GM19468 (cell line): ENCODE data around the gene TEDC2.

ENCODE experiments used
- ATAC-seq: cut with Tn5 transposase; IDR thresholded peaks from one replicate; pipeline ENCODE4 v1.9.1; 2021; ENCODE audit warnings: mild to moderate bottlenecking, moderate library complexity, moderate number of reproducible peaks; ENCODE audit not compliant: unreplicated experiment; ENCODE audit errors: extremely low read depth

TEDC2 gene

DNA sequence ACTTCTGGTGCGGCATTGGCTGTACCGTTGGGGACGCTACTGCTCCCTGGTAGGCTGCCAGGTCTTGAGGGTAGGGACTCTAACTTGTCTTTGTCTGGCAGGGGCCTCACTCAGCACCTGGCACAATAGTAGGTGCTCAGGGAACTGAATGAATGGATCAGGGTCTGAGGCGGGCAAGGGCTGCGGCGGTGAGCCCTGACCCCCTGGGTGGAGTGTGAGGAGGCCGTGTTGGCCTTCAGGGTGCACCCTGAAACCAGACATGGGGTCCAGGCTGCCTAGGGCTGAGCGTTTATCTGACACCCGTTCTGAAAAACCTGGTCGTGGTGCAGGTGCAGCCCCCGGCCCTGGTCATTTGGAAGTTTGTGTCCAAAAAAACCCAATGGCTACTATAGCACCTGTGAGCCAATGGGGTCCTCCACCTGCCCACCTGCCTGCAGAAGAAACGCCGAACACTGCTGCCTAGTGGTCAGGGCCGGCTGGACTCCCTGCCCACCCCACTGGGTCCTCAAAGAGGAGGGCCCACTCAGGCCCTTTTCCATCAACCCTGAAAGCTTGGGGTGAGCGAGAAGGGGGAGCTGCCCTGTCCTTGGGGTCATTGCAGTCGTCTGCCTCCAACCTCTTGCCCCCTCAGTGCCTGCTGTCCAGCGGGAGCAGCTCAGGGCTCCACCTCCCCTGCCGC lies 49.0 kb downstream of the TEDC2 start:
- no peak for ATAC-seq

DNA sequence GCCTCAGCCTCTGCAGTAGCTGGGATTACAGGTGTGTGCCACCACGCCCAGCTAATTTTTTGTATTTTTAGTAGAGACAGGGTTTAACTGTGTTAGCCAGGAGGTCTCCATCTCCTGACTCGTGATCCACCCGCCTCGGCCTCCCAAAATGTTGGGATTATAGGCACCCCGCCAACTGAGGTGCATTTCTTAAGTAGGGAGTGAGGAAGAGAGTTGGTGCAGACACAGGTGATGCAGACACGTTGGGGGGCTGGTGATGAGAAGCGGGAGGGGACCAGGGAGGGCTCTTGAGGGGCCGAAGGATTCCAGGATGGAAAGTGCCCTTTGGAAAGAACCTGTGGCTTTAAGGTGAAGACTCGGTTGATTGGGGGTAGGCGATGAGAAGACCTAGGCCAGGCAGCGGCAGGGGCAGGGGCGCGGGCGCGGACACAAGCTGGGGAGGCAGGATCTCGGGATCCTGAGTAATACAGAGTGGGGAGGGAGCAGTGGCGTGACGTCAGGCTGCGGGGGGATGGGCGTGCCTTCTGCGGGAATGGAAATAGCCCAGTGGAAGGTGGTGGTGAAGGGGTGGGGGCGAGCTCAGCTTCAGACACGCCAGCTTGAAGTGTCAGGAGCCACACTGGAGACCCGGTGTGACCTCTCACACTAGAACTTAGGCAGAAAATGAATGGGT lies 51.4 kb downstream of the TEDC2 start:
- no peak for ATAC-seq

DNA sequence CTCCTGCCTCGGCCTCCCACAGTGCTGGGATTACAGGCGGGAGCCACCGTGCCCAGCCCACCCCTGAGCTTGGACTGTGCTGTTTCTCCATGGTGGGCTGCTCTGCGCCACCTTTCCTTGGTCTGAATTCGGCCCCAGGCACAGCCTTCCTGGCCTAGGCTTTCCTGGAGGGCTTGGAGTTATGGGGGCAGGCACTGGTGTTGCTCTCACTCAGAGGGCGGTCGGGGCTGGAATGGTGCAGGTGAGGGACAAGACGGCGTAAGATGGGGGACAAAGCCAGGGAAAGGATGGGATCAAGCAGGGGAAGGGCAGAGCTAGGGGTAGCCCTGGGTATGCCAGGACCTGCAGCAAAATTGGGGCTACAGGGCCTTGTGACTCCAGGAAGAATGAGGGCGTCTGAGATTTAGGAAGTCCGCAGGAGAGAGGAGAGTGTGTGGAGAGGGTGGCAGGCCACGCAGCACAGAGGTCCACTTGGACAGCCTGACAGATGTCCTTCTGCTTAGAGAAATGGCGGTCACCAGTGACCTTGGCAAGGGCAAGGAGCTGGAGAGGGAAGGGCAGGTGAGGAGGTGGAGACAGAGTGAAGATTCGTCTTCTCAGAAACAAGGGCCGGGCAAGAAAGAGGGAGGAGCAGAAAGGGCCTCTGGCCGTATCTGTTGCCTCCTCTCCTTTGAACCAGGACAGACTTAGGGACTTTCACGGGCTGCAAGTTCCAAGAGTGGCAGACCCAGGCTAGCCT lies 52.3 kb downstream of the TEDC2 start:
- no peak for ATAC-seq

DNA sequence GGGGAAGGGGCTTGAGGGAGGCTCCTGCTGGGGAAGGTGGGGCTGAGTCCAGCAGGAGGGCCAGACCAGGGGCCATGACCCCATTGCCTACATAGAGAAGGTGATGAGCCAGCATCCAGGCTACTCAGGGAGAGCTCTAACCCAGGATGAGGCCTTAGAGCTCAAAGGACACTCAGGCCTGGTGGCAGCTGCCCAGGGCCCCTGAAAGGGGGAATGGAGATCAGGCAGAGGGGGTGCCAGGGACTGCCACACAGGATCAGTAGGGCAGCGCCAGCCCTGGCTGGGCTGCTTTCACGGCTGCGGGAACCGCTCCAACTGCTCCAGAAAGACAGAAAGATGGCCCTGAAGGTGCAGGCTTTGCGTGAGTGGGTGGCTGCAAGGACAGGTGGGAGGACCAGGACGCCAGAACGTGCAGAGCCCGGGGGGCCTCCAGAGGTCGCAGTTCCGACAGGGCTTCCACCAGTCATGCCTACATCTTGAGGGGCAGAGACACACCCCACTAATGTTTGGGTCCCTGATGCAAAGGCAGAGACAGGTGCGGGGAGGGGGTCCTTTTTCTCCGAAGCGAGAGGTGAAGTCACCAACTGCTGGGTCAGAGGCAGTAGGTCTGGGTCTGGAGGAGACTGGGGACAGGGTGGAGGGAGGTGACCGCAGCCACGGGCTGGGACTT lies 53.0 kb downstream of the TEDC2 start:
- no peak for ATAC-seq

DNA sequence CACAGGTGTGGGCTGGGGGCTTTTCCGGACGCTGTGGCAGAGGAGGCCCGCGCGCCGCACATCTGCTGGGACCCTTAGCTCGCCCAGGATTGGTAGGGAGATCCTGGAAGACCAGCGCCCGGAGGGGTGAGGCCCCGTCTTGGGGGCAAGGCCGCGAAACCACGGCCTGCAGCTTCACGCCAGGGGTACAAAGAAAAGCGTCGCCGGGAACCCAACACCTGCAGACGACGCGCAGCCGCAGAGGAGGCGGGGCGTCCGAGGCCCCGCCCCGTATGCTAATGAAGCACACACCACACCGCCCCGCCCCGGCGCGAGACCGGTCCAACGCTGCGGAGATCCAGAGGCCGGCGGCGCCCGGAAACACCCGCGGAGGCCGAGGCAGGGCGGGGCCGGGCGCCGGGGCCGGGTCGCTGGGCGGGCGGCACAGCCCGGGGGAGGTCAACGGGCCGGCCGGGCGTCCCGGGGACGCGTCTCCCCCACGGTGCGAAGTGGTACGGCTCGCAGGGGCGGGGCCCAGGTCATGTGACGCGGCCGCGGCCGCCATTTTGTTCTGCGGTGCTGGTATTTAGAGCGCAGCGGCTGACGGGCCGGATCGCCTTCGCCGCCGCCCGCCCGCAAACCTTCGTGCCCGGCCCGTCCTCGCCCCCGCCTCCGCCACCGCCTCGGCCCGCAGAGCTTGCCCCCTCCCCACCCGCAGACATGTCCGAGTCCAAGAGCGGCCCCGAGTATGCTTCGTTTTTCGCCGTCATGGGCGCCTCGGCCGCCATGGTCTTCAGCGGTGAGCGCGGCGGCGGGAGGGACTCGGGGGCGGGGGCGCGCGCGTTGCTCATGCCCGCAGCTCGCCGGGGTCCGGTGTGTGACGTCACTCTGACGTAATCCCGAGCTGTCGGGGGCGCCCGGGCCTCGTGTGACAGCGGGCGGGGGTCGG lies 53.8 kb downstream of the TEDC2 start, which contains the start of gene ATP6V0C:
Gene ATP6V0C (plus strand): TSS at position 548 of the 928 bp plus-strand sequence. CDS start 152 bp downstream, at position 700.
- peak; percentile 48 for ATAC-seq
